IMR-90 (cell line): ENCODE results near the gene EFCAB5. TPM values are rescaled to one million over a fixed set of nuclear protein-coding genes. Genes with fewer than 3 reads are reported as not detected.

ENCODE experiments used
- ATAC-seq: fragments of 200-7000 bp; cut with Tn5 transposase; 2 replicates; pipeline ENCODE4 v1.9.1; 2020; ENCODE audit warnings: low read depth, mild to moderate bottlenecking, moderate library complexity
- BruUV-seq: library from RNA; stranded (reverse); fragments of 400-500 nt; replicated peaks from 2 replicates; lab custom pipeline; 2021; lab: Mats Ljungman, UMichigan
- CTCF ChIA-PET: fragments of 300-600 bp; formaldehyde crosslinking; extraction: SDS; loops from one replicate; lab custom pipeline; 2021; ENCODE audit warnings: antibody characterized with exemption; lab: Yijun Ruan, JAX
- POLR2A ChIA-PET: fragments of 300-600 bp; sonication (Branson Sonifier 250); formaldehyde crosslinking; loops from one replicate; lab custom pipeline; 2022; ENCODE audit warnings: antibody characterized with exemption; ENCODE audit not compliant: unreplicated experiment; lab: Charles Lee
- DNase-seq: peaks from one replicate; pipeline ENCODE4 v3.0.0; 2013
- H2AFZ ChIP-seq: replicated peaks from 2 replicates; pipeline ENCODE3; 2013; ENCODE audit warnings: low read length, mild to moderate bottlenecking; ENCODE audit not compliant: poor library complexity
- H2AK5ac ChIP-seq: 2 replicates; pipeline ENCODE4 v1.6.1; 2013; ENCODE audit warnings: low read depth, low read length, inconsistent platforms
- H2AK9ac ChIP-seq: replicated peaks from 2 replicates; pipeline ENCODE3; 2013; ENCODE audit warnings: mild to moderate bottlenecking, low read depth, low read length, moderate library complexity; ENCODE audit not compliant: poor library complexity
- H2BK120ac ChIP-seq: 2 replicates; pipeline ENCODE4 v1.6.1; 2013; ENCODE audit warnings: low read depth, low read length, inconsistent platforms
- H2BK15ac ChIP-seq: 3 replicates; pipeline ENCODE4 v1.6.1; 2013; ENCODE audit warnings: low read depth, low read length, inconsistent platforms
- H2BK20ac ChIP-seq: 2 replicates; pipeline ENCODE4 v1.6.1; 2013; ENCODE audit warnings: low read depth, mild to moderate bottlenecking, inconsistent platforms, low read length, moderate library complexity
- H2BK5ac ChIP-seq: 2 replicates; pipeline ENCODE4 v1.6.1; 2013; ENCODE audit warnings: mild to moderate bottlenecking, low read depth, low read length, inconsistent platforms; ENCODE audit not compliant: poor library complexity, severe bottlenecking
- H3K14ac ChIP-seq: replicated peaks from 2 replicates; pipeline ENCODE4 v1.6.1; 2013; ENCODE audit warnings: low read depth, low read length, inconsistent platforms
- H3K18ac ChIP-seq: 2 replicates; pipeline ENCODE4 v1.6.1; 2013; ENCODE audit warnings: low read depth, low read length, control low read depth
- H3K23ac ChIP-seq: 2 replicates; pipeline ENCODE4 v1.6.1; 2013; ENCODE audit warnings: low read depth, low read length, inconsistent platforms
- H3K27ac ChIP-seq: 2 replicates; pipeline ENCODE4 v1.5.1; 2013; ENCODE audit warnings: mild to moderate bottlenecking, control low read depth, low read length; ENCODE audit not compliant: insufficient read depth
- H3K27me3 ChIP-seq: 2 replicates; pipeline ENCODE4 v1.6.1; 2013; ENCODE audit warnings: low read length; ENCODE audit not compliant: control insufficient read depth, insufficient read depth
- H3K36me3 ChIP-seq: 2 replicates; pipeline ENCODE4 v1.6.1; 2013; ENCODE audit warnings: low read length, mixed read lengths; ENCODE audit not compliant: control insufficient read depth, insufficient read depth
- H3K4ac ChIP-seq: 2 replicates; pipeline ENCODE4 v1.6.1; 2013; ENCODE audit warnings: low read depth, low read length, inconsistent platforms
- H3K4me1 ChIP-seq: 2 replicates; pipeline ENCODE4 v1.6.1; 2013; ENCODE audit warnings: low read length, mixed read lengths; ENCODE audit not compliant: control insufficient read depth, insufficient read depth
- H3K4me2 ChIP-seq: 2 replicates; pipeline ENCODE4 v1.6.1; 2013; ENCODE audit warnings: low read depth, mild to moderate bottlenecking, control low read depth, low read length, moderate library complexity
- H3K4me3 ChIP-seq: 2 replicates; pipeline ENCODE4 v1.5.1; 2013; ENCODE audit warnings: low read depth, mild to moderate bottlenecking, control low read depth, low read length, moderate library complexity; ENCODE audit not compliant: insufficient read depth
- H3K56ac ChIP-seq: 2 replicates; pipeline ENCODE4 v1.6.1; 2013; ENCODE audit warnings: low read length, inconsistent platforms; ENCODE audit not compliant: insufficient read depth; ENCODE audit errors: extremely low read depth
- H3K79me1 ChIP-seq, 2 experiments: 2 replicates each; pipeline ENCODE4 v1.6.1; 2013; ENCODE audit warnings: low read length in 2 of 2, inconsistent platforms in 1 of 2, low read depth in 1 of 2
- H3K9ac ChIP-seq: 2 replicates; pipeline ENCODE4 v1.6.1; 2013; ENCODE audit warnings: low read depth, low read length, control low read depth
- H3K9me1 ChIP-seq: 2 replicates; pipeline ENCODE4 v1.6.1; 2013; ENCODE audit warnings: low read length, inconsistent platforms; ENCODE audit not compliant: insufficient read depth
- H3K9me3 ChIP-seq: 2 replicates; pipeline ENCODE4 v1.6.1; 2013; ENCODE audit warnings: low read length; ENCODE audit not compliant: control insufficient read depth, insufficient read depth
- H4K20me1 ChIP-seq: 2 replicates; pipeline ENCODE4 v1.6.1; 2013; ENCODE audit warnings: low read length, inconsistent platforms; ENCODE audit not compliant: insufficient read depth
- H4K5ac ChIP-seq: 2 replicates; pipeline ENCODE4 v1.6.1; 2013; ENCODE audit warnings: mild to moderate bottlenecking, low read depth, low read length, control low read depth
- H4K8ac ChIP-seq, 2 experiments: 2 replicates each; pipeline ENCODE4 v1.6.1; 2013; ENCODE audit warnings: low read depth in 2 of 2, low read length in 2 of 2, control low read depth in 1 of 2, inconsistent platforms in 1 of 2
- H4K91ac ChIP-seq: 2 replicates; pipeline ENCODE4 v1.6.1; 2013; ENCODE audit warnings: low read depth, low read length, inconsistent platforms; ENCODE audit not compliant: insufficient read depth
- BHLHE40 ChIP-seq: fragments of 150-350 bp; IDR thresholded peaks from 2 replicates; pipeline ENCODE4 v1.6.1; 2016; ENCODE audit warnings: mild to moderate bottlenecking, low read depth, low read length
- CHD1 ChIP-seq: IDR thresholded peaks from 2 replicates; pipeline ENCODE4 v1.6.1; 2012; ENCODE audit warnings: low read depth, low read length, improper control_type of control experiment
- MAZ ChIP-seq: IDR thresholded peaks from 2 replicates; pipeline ENCODE4 v1.6.1; 2012; ENCODE audit warnings: low read depth, mild to moderate bottlenecking, low read length, improper control_type of control experiment, moderate library complexity, borderline replicate concordance
- POLR2A ChIP-seq: IDR thresholded peaks from 2 replicates; pipeline ENCODE4 v1.6.1; 2012; ENCODE audit warnings: mild to moderate bottlenecking, low read depth, low read length
- WGBS, 2 experiments: methylation state at CpG; one replicate each; pipeline versions ENCODE4 v1.1.5 to v1.1.7; 2013; ENCODE audit warnings: missing lambda C conversion rate in 2 of 2; ENCODE audit not compliant: insufficient read length in 1 of 2; ENCODE audit errors: extremely low coverage in 2 of 2; 5-methylcytosine and 5-hydroxymethylcytosine counted together
- dilution Hi-C: fragments of 300-500 bp; cut with HindIII; formaldehyde crosslinking; loops from one replicate; pipeline ENCODE4 v1.14.3; 2018; ENCODE audit warnings: low sequenced_read_pairs; ENCODE audit not compliant: unreplicated experiment
- in situ Hi-C: fragments of 300-500 bp; cut with MboI; formaldehyde crosslinking; loops from 3 replicates; pipeline ENCODE4 v1.14.3; 2019; ENCODE audit warnings: low sequenced_read_pairs, inconsistent platforms, mixed read lengths
- intact Hi-C: fragments of 100-400 bp; cut with micrococcal nuclease; formaldehyde crosslinking; loops from 2 replicates; pipeline ENCODE4 v1.10.0; 2022
- polyA plus RNA-seq, 3 experiments: library from polyadenylated mRNA; depleted of rRNA; stranded (reverse); fragments of >200 nt; gene quantifications; 2 replicates each; pipeline ENCODE4 v1.2.3, GENCODE V29; 2012; ENCODE audit warnings: low replicate concordance in 1 of 3
- total RNA-seq: library from RNA; depleted of rRNA; stranded (reverse); fragments of >200 nt; gene quantifications from 2 replicates; pipeline ENCODE4 v1.2.3, GENCODE V29; 2012

Gene EFCAB5
- total and polyA plus RNA-seq, 2 of the 4 experiments (the other 2 are of a cell fraction) = 0.14 TPM; not detected in 1

DNA sequence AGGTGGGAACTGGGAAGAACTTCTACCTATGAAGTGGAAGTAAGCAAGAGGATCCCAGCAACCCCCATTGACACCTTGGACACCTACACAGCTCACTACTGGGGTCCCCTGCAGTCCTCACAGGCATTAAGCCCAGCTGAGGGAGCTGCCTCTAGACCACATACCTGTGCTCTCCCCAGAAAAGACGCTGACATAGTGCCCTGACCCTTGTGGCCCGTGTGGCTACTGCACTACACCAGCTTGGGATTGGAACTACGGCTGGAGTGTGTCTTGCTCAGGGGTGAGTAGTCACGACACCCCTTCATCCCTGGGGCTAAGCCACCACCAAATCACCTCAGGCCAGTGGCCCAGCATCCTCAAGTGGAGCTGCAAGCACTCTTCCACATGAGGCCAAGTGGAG, 120.9 kb downstream of the EFCAB5 start:
- no peak overlapping the region for H3K9ac ChIP-seq
- CTCF ChIA-PET = interaction anchor here (2.1 kb wide), 1 partner anchor 31 kb away, joined by 4 read pairs; no protein-coding TSS in a partner anchor
- DNase-seq (no peak), ATAC-seq (no peak)
- H2BK120ac ChIP-seq = no peak overlapping the region
- dilution Hi-C loops (no loop called here), in situ Hi-C loops (loop anchor here (10.0 to 25.0 kb wide), 2 partner anchors 108 to 725 kb away; no protein-coding TSS in a partner anchor), intact Hi-C loops (no loop called here)
- POLR2A ChIA-PET = no interaction called here
- H4K20me1 ChIP-seq = no peaks in the 10 kb centered on the region
- H2AK5ac ChIP-seq = no peak overlapping the region
- H3K23ac ChIP-seq = no peak overlapping the region
- peaks cover 15% of the 10 kb centered on the region for H3K9me3 ChIP-seq
- H2BK5ac ChIP-seq = no peak overlapping the region
- no peak overlapping the region for H4K91ac ChIP-seq
- H3K79me1 ChIP-seq = no peaks in the 10 kb centered on the region
- H3K4me2 ChIP-seq = no peak overlapping the region
- H3K4me1 ChIP-seq = no peaks in the 10 kb centered on the region
- H3K27me3 ChIP-seq = peaks cover 16% of the 10 kb centered on the region
- no peaks in the 10 kb centered on the region for H3K9me1 ChIP-seq
- H3K4ac ChIP-seq = no peak overlapping the region
- H3K14ac ChIP-seq = no peak overlapping the region
- H2AFZ ChIP-seq = no peak overlapping the region
- no peak overlapping the region for H4K8ac ChIP-seq
- no peak overlapping the region for H2BK15ac ChIP-seq
- TF ChIP-seq CHD1 (no peak), BHLHE40 (no peak), MAZ (no peak), POLR2A (no peak)
- no peak overlapping the region for H3K4me3 ChIP-seq
- WGBS, 2 experiments = no CpG with 5 or more reads among the region's 4 CpGs
- no TSS peak for BruUV-seq
- no peak overlapping the region for H2BK20ac ChIP-seq
- H4K5ac ChIP-seq = no peak overlapping the region
- H2AK9ac ChIP-seq = no peak overlapping the region
- no peak overlapping the region for H3K56ac ChIP-seq
- no peak overlapping the region for H3K27ac ChIP-seq
- H3K18ac ChIP-seq = no peak overlapping the region
- H3K36me3 ChIP-seq = no peaks in the 10 kb centered on the region
